Measurements from ENCODE around the gene TPM3.
A peak's percentile ranks its signal among the peaks of the same experiment; 100 is the strongest.
"Not testable (repeated sequence)": the region's sequence is repeated elsewhere in the genome, so short reads cannot be mapped to it uniquely, and the experiment has no call there.

Gene TPM3

DNA sequence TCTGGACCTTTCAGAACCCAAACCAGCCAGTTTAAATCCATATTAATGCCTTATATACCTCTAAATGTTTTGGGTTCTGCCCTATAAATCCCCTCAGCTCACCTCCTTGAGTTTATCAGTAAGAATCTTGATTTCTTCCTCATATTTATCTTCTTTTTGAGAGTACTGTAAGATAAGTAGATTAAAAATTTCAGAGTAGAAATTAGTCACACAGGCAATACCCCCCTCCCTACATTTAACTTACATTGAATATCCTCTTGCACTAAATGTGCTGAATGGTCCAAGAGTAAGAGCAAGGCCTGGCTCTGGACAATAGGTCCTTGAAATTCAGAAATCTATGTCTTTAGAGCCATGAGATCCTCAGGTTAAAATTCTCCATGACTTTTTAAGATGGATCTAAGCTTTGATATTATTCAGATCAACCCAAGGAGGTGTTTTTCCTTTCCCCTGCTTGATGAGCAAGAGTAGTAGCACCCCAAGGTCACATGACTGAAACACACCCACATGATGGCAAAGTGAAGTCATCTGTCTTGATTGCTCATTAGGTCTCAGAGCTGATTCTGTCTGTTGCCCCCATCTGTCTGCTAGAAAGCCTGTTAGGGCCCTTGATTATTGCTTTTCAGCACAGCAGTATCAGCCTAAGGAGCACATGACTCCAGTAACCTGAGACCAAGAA, 21.2 kb downstream of the TPM3 start:
- peak in 2 of 51 donors; percentile 14 to 25 for DNase-seq

DNA sequence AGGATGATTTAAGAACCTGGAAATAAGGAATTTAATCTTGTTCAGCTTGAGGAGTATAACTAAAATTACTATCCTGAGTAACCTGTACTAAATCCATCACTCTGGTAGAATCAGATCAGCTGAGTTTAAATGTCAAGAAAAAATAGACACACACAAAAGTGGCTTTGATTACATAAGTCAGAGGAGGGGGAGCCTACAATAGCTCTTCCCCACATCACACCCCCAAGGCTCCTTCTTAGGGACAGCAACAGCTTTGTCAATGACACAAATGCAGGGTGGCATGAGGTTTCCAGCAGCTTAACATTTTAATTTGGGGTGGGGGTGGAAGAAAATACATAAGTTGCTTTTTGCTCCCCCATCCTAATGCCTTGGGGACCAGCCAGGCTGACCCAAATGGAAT, 24.4 kb downstream of the TPM3 start:
- DNase-seq = no peak

DNA sequence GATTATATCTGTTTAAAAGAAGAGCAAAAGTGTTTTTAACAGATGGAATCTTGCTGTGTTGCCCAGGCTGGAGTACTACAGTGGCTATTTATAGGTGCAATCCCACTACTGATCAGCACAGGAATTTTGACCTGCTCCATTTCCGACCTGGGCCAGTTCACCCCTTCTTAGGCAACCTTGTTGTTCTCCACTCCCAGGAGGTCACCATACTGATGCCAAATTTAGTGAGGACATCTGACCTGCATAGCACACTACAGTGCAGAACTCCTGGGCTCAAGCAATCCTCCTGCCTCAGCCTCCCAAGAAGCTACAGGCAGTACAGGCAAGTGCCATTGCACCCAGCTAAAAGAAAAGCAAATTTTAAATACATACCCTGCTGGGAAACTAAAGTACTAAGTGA, 25.7 kb downstream of the TPM3 start:
- DNase-seq = no peak

DNA sequence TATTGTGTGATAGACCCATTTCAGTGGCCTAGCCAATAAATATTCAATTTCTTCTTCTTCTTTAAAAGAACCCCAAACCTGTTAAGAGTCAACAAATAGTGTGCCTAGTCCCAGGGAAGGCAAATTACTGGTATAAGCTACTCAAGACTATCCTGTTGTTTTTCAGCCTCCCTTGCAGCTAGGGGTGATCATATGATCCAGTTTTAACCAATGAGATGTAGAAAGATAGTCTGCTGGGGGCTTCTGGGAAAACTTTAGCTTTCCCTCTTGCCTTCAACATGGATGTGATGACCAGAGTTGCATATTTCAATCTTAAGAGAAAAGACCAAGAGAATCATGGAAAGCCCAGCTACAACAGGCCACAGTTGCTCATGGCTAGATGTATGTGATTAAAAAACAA, 32.3 kb downstream of the TPM3 start:
- no peak for DNase-seq

DNA sequence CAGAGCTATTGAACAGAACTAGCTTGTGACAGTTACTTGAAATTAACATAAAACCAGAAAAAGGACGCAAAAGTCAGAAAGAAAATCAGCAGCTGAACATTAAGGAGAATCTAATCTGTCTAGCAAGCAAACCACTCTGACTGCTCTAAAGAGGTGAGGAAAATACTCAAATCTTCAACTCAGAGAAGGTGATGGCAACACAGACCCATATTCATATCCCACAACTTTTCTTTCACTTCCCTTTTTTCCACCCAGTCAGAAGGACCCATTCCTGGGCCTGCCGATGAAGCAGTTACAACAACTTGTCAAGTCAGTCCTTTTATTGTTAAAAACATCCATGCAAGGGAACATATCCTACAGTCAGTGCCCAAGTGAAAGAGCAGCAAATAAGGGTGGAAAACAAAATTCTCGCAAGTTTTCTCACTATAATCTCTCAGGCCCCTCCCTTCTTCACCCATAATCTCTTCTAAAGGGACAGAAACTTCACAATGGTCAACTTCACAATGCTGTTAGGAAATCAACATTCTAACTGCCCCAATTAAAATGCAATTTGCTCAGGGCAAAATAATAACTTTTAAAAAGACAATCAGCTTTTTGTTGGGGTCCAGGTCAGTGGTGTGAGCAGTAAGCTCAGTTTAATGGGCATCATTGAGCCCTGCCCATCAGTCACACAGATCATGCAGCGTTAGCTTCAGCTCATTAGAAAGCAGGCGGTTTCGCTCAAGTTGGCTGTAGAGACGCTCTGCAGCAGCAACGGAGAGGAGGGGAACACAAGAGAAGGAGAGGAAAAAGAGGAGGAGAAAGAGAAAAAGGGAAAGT, 33.4 kb downstream of the TPM3 start:
- DNase-seq = no peak

DNA sequence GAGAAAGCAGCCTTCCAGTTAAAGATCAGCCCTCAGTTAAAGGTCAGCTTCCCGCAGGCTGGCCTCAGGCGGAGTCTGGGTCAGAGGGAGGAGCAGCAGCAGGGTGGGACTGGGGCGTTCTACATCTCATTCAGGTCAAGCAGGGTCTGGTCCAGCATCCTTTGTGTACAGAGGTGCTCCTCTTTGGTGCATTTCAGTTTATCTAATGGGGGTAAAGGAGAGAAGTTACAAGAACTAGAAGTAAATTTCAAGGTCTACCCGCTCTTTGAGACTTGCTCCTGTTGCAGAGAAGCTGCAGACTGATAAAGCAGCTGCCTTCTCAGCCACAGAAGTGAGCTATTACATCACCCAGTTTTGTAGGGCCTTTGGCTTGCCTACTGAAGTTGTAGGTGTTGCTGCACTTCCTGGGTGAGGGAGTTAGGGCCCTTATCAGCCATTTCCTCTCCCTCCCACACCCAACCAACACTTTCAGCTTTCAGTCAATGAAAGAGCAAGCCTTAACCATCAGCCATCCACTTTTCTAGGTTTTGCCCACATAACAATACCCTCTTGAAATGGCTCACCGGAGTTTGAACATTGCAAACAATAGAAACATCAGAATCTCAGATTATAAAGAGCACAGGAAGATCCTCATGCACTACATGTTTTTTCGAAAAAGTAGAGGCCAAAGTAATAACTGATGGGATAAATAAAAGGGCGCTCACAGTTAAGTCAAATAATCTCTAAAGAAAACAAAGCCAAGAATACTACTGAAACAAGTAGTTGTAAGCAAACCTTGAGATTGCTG, 34.2 kb downstream of the TPM3 start:
- DNase-seq = no peak

DNA sequence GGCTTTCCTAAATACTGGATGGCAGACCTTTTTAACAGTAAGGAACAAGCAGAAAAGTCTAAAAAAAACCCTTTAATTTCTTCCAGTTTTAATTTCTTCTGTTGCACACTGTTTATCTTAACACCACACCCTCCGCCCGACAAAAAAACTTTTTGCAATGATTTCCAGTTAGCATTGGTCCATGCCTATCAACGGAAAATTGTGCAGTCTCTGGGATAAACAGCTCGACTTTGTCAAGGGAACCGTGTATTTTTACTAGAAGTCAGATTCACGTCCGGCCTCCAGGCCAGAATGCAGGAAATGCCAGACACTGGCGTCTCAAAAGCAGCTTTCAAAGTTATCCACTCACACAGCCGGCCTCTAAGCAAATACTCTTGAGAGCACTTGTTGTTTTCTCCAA, 36.6 kb downstream of the TPM3 start:
- DNase-seq = peak in 2 of 51 donors; percentile 0

DNA sequence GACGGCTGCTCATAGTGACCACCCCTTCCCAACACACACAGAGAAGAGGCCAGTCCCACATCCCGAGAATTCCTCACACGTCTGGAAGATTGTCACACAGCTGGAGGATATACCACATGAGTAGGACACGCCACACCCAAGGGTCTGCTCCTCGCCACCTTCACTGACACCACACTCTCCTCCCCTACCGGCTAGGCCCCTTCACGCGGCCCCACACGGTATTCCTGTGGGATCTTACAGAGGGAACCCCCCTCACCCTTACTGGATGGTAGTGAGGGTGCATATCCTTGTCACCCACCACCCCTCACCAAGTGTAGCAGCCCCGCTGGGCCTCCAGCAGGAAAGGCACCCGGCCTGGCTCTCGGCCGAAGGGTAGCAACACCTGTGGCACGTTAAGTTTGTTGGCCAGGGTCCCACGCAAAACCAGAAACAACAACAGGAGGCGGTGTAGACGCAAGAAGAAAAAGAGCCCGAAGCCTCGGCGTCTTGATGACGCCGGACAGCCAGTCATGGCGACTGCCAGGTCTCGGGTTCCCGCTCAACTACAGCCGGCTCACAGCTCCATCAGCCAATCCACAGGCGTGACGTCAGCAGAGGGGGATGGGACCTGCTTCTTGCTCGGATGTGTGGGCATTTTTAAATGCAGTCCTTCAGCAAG, 37.2 kb downstream of the TPM3 start, which contains the start of gene NUP210L:
NUP210L (minus strand) TSS at position 540 of the 658 bp plus-strand sequence.
- DNase-seq = peak in 9 of 51 donors; percentile 5 to 89 (median 11)

DNA sequence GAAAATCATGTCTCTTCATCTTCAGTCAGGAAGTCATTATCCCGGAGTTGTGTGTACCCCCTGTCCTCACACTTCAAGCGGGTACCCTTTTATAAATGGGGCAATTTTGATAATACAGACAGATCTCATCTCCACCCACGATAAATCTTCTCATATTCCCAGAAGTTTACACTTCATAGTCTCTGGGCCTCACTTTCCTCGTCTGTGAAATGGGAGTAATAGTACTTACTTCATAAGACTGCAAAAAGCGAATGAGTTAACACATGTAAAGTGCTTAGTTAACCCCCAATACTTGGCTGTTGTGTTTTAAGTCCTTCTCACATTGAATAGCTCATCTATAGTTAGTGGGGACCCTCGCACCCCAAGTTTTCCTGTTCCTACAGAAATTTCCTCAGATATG, 37.8 kb downstream of the TPM3 start:
- DNase-seq = no peak

DNA sequence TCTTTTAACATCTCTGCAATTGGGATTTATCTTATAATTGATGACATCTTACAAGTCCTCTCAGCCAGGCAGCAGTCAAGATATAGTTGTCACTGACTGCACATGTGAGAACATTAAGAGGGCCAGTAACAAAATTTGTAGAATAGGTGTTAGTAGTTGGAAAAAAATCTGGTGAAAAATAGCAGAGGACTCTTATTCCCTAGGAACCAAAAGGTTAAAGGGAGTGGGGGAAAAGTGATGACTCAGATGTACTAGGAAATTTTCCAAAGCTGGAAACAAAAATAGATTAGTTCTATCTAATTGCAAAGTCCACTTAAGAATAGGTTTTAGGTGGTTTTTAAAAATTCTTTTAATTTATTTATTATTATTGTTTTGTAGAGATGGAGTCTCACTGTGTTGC, 40.6 kb downstream of the TPM3 start:
- no peak for DNase-seq

DNA sequence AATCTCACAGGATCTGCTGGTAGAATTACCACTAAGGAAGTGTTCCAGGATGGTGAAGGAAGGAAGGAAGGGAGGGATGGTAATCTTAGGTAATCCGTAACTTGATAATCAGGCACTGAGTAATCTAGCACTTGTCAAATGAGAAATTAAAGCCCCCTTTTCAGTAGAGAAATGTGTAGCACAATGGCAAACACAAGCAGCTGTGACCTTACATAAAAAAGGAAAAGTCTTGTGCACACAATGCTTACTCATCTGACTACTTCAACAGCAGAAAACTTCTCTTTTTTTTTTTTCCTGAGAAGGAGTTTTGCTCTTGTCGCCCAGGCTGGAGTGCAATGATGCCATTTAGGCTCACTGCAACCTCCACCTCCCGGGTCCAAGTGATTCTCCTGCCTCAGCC, 43.1 kb downstream of the TPM3 start:
- DNase-seq = no peak

DNA sequence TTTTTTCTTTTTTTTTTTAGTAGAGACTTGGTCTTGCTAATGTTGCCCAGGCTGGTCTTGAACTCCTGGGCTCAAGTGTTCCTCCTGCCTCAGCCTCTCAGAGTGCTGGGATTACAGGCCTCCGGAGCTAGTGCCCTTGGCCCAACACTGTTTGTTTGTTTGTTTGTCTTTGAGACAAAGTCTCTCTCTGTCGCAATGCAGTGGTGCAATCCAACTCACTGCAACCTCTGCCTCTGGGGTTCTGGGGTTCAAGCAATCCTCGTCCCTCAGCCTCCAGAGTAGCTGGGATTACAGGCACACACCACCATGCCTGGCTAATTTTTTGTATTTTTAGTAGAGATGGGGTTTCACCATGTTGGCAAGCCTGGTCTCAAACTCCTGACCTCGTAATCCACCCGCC, 44.4 kb downstream of the TPM3 start:
- not testable (repeated sequence) for DNase-seq

DNA sequence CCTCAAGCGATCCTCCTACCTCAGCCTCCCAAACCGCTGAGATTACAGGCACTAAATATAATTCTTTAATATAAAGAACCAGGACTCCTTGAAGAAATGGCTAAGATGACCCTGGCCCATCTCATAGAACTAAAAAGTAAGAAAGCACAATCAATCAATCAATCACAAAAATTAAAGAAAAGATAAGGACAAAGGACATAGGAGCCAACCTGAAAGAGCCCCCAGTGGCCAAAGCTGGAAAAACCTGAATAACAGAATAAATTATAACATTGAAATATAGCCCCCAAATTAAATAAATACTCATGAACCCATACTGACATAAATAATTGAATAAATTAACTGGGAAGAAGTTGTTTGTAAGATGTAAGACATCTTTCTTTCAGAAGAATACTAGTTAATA, 45.9 kb downstream of the TPM3 start:
- DNase-seq = no peak

DNA sequence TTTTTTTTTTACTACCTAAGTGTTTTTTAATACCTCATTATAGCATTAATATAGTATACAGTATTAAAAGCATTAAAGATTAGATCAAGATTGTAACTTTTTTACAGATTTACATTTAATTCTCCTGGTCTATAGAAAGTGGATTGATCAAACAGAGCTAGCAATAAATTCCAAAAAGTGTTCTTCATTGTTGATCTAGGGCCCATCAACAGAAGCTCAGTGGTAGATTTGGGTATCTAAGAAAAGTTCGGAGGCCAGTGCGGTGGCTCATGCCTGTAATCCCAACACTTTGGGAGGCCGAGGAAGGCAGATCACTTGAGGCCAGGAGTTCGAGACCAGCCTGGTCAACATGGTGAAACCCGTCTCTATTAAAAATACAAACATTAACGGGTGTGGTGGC, 49.5 kb downstream of the TPM3 start:
- no peak for DNase-seq

DNA sequence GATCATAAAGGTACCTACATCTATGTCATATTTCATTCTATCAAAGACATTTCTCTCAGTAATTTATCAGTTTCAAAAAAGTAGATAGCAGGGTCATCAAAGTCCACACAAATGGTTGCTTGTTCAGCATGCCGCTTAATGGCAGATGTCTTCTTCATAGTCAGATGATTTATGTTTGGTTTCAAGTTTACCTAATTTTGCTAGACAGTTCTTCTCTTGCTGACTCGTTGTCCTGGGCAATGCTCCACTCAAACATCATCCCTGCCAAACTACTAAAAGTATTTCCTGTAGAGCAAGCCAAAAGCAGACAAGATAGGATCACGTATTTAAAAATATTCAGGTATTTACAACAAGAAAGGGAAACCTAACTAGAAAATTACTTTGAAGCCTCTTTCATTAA, 50.7 kb downstream of the TPM3 start:
- DNase-seq = no peak

DNA sequence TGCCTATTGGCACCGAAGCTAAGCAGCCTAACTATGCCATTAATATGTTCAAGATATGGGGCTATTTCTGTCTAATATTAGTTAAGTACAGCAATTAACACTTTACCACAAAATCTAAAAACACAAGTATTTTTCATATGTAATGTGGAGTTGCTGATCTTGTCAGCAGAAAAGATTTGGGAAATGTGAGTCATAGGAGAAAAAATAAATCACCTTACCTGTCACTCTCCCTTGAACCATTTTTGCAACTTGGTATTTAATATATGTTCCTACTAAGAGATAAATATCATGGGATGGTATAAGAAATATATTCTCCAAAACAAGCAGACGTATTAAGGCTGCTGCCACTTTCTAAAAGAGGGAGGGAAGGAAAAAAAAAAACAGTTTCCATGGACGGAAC, 54.0 kb downstream of the TPM3 start:
- DNase-seq = no peak

DNA sequence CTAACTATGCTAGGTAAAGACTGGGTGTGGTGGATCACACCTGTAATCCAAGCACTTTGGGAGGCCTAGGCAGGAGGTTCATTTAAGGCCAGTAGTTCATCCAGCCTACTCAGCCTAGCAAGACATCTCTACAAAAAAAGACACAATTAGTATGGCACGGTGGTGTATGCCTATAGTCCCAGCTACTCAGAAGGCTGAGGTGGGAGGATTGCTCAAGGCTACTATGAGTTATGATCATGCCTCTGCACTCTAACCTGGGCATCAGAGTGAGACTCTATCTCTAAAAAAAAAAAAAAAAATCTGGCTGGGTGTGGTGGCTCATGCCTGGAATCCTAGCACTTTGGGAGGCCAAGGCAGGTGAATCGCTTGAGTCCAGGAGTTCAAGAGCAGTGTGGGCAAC, 58.6 kb downstream of the TPM3 start:
- no peak for DNase-seq

DNA sequence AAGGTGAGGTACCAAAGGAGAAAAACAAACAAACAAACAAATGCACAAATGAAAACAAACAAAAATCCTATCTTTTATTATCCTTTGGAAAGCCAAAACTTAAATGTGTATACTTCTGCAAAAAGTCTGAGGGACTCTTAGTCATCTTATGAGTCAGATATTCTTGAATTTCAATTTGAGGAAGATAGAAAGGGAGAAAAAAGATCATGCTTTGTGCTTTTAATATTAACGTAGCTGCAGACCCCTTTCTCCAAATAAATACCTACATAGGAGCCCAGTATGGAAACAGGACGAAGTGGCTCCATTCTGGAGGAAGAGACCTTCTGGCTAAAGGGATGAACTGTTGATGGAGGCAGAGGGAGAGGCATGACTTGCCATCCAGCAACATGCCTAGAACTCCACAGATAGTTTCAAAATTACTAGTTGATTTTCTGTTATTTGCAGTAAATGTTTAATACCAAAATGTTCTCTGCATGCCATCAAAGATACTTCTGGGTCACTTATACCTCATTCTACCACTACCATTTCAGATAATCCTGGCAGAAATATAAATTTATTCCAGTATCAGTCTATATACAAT, 62.4 kb downstream of the TPM3 start:
- DNase-seq = no peak

DNA sequence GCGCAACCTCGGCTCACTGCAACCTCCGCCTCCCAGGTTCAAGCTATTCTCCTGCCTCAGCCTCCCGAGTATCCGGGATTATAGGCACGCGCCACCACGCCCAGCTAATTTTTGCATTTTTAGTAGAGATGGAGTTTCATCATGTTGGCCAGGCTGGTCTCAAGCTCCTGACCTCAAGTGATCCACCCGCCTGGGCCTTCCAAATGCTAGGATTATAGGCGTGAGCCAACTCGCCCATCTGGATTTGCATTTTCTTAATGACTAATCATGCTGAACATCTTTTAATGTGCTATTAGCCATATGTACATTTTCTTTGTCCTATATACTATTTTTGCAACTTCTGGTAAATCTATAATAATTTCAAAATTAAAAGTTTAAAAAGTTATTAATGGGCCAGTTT, 68.7 kb downstream of the TPM3 start:
- DNase-seq = not testable (repeated sequence)

DNA sequence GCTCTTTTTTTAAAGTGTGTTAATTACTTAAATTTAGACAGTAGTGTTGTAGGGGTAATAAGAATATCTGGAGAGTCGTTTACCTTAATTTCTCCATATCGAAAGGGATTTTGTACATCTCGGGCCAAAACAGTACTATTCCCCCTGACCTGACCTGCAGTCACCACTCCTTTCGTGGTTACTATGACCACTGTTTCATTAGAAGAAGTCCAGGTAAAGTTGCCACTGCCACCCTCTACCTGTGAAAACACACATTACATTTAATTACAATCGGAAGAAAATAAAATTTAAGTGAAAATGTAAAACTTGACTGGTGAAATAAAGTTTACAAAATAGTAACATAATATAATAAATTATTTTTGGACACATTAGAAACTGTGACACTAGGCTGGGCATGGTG, 74.3 kb downstream of the TPM3 start:
- no peak for DNase-seq

DNA sequence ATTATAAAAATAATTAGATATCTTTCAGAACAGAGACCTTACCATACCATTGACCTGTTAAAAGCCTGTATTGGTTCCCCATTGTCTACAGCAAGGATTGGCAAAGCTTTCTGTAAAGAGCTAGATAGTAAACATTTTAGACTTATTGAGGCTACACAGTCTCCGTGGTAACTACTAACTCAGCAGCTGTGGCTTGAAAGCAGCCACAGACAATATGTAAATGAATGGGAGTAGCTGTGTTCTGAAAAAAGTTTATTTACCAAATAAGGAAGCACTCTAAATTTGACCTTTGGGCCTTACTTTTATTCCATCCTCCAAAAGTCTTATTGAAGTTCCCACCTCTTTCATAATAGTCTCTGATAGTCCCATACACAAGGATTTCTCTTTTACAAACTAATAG, 76.7 kb downstream of the TPM3 start:
- DNase-seq = no peak

All from hypothalamus (tissue), 51 donors.